Panc1 (cell line): ENCODE data around the gene PDE4B. TPM values are rescaled to one million over a fixed set of nuclear protein-coding genes. Genes with fewer than 3 reads are reported as not detected.

ENCODE experiments used
- ATAC-seq: fragments of 200-7000 bp; cut with Tn5 transposase; 2 replicates; pipeline ENCODE4 v1.9.1; 2020; ENCODE audit warnings: mild to moderate bottlenecking, moderate library complexity
- BruUV-seq: library from RNA; stranded (reverse); fragments of 400-500 nt; replicated peaks from 2 replicates; lab custom pipeline; 2021; lab: Mats Ljungman, UMichigan
- CTCF ChIA-PET: fragments of 300-600 bp; sonication (Branson Sonifier 250); formaldehyde crosslinking; loops from one replicate; lab custom pipeline; 2022; ENCODE audit warnings: antibody characterized with exemption; lab: Charles Lee
- POLR2A ChIA-PET: fragments of 300-600 bp; sonication (Branson Sonifier 250); formaldehyde crosslinking; loops from one replicate; lab custom pipeline; 2022; ENCODE audit warnings: antibody characterized with exemption; lab: Charles Lee
- DNase-seq: peaks from one replicate; pipeline ENCODE4 v3.0.0-alpha.2; 2010; ENCODE audit warnings: low read depth, low spot score
- H3K27ac ChIP-seq: 2 replicates; pipeline ENCODE4 v1.5.1; 2011; ENCODE audit warnings: mild to moderate bottlenecking, low read length, inconsistent platforms
- H3K27me3 ChIP-seq: fragments of 200-500 bp; sonication (Bioruptor generic); 2 replicates; pipeline ENCODE4 v1.6.0; 2014; ENCODE audit warnings: low read length, inconsistent platforms; ENCODE audit not compliant: control insufficient read depth, insufficient read depth
- H3K36me3 ChIP-seq: fragments of 200-500 bp; sonication (Bioruptor generic); 2 replicates; pipeline ENCODE4 v1.5.1; 2014; ENCODE audit warnings: inconsistent platforms, mild to moderate bottlenecking, low read length, moderate library complexity; ENCODE audit not compliant: control insufficient read depth, insufficient read depth
- H3K4me1 ChIP-seq: 2 replicates; pipeline ENCODE4 v1.5.1; 2011; ENCODE audit warnings: inconsistent platforms, mild to moderate bottlenecking, low read length, moderate library complexity; ENCODE audit not compliant: control insufficient read depth, insufficient read depth
- H3K4me3 ChIP-seq, 2 experiments: 2 replicates each; pipeline ENCODE4 v1.5.1; 2011 to 2012; ENCODE audit warnings: low read depth in 2 of 2, low read length in 2 of 2, mild to moderate bottlenecking in 2 of 2, inconsistent platforms in 1 of 2, moderate library complexity in 1 of 2
- H3K9me3 ChIP-seq: fragments of 200-500 bp; sonication (Bioruptor generic); 2 replicates; pipeline ENCODE4 v1.5.1; 2014; ENCODE audit warnings: low read depth, mild to moderate bottlenecking, inconsistent platforms, low read length, moderate library complexity; ENCODE audit not compliant: control insufficient read depth, insufficient read depth
- CTCF ChIP-seq: fragments of 450-650 bp; IDR thresholded peaks from 2 replicates; pipeline ENCODE4 v1.5.1; 2017; ENCODE audit warnings: mild to moderate bottlenecking
- POLR2AphosphoS5 ChIP-seq: IDR thresholded peaks from 2 replicates; pipeline ENCODE4 v1.6.1; 2012; ENCODE audit warnings: mild to moderate bottlenecking, low read depth, low read length, moderate library complexity
- REST ChIP-seq, 2 experiments: IDR thresholded peaks; 2 replicates each; pipeline ENCODE4 v1.6.1; 2011 to 2012; ENCODE audit warnings: low read depth in 2 of 2, control low read depth in 1 of 2, low read length in 1 of 2, mild to moderate bottlenecking in 1 of 2, moderate library complexity in 1 of 2; ENCODE audit not compliant: insufficient read depth in 1 of 2
- SIN3A ChIP-seq: IDR thresholded peaks from 2 replicates; pipeline ENCODE4 v1.6.1; 2012; ENCODE audit warnings: low read depth, mild to moderate bottlenecking, low read length, moderate library complexity, borderline replicate concordance; ENCODE audit not compliant: insufficient read depth
- TCF7L2 ChIP-seq: IDR thresholded peaks from 2 replicates; pipeline ENCODE4 v1.6.1; 2011; ENCODE audit warnings: mild to moderate bottlenecking, low read depth, low read length, inconsistent platforms
- in situ Hi-C: cut with HindIII; loops from 2 replicates; pipeline ENCODE4 v1.10.0; 2016; ENCODE audit warnings: low sequenced_read_pairs, low pct_unique_long_range_greater_than_20kb
- intact Hi-C: fragments of 100-400 bp; cut with micrococcal nuclease; formaldehyde crosslinking; loops from one replicate; pipeline ENCODE4 v1.10.0; 2022; ENCODE audit not compliant: unreplicated experiment
- total RNA-seq: library from RNA; stranded (reverse); gene quantifications from one replicate; pipeline ENCODE4 v1.2.1, GENCODE V29; 2021; ENCODE audit not compliant: unreplicated experiment

PDE4B gene
- total RNA-seq, 1 experiment from 2014 or later, result 0.26 TPM

GRCh38 chr1:66035616-66036245 is 243.0 kb downstream of the PDE4B start:
- intact Hi-C loops, result no loop called here
- ATAC-seq (no peak), DNase-seq (no peak)
- Histone ChIP-seq H3K9me3 (no peaks in the 10 kb centered on the region), H3K36me3 (no peaks in the 10 kb centered on the region), H3K27me3 (no peaks in the 10 kb centered on the region), H3K4me3 (no peak overlapping the region), H3K27ac (no peak overlapping the region), H3K4me1 (no peaks in the 10 kb centered on the region)
- ChIA-PET CTCF (no interaction called here), POLR2A (no interaction called here)
- in situ Hi-C loops, result no loop called here
- no peak for TF ChIP-seq CTCF
- no peak for TF ChIP-seq POLR2AphosphoS5
- no peak for TF ChIP-seq REST (IDR thresholded peaks at IDR 0.05; ENCODE audit: insufficient read depth in 1 of 2, low read depth in 2 of 2, low read length in 1 of 2)
- TF ChIP-seq SIN3A, result no peak
- no peak for TF ChIP-seq TCF7L2
- BruUV-seq, result no TSS peak

DNA sequence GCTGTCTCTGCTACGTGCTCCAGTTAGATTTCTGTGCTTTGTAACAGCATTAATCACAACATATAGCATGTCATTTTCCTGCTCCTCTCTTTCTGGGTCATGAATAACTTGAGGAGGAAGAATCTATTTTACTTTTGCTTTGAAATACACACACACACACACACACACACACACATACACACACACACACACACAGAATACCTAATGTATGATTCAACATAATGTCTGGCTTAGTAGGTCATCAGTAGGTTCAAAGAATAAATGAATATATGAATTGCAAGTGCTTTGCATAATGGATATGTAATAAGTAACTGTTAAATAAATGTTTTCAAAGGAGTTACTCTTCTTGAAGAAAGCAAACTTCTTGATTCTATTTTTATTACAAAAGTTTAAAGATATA is 249.0 kb downstream of the PDE4B start:
- CTCF ChIA-PET, result no interaction called here
- H3K4me3 ChIP-seq, result no peak overlapping the region
- H3K9me3 ChIP-seq, result no peaks in the 10 kb centered on the region
- no peaks in the 10 kb centered on the region for H3K27me3 ChIP-seq
- POLR2A ChIA-PET, result no interaction called here
- intact Hi-C loops (no loop called here), in situ Hi-C loops (no loop called here)
- BruUV-seq, result no TSS peak
- H3K4me1 ChIP-seq, result no peaks in the 10 kb centered on the region
- TF ChIP-seq CTCF, result no peak
- no peak for TF ChIP-seq POLR2AphosphoS5
- TF ChIP-seq REST (IDR thresholded peaks at IDR 0.05; ENCODE audit: insufficient read depth in 1 of 2, low read depth in 2 of 2, low read length in 1 of 2), result no peak
- no peak for TF ChIP-seq SIN3A
- TF ChIP-seq TCF7L2, result no peak
- ATAC-seq, result no peak
- no peak for DNase-seq
- H3K27ac ChIP-seq, result no peak overlapping the region
- no peaks in the 10 kb centered on the region for H3K36me3 ChIP-seq
